Mesothelial cell of epicardium (in vitro differentiated cells): Measurements from ENCODE around the gene MAD1L1. TPM values are rescaled to one million over a fixed set of nuclear protein-coding genes. Genes with fewer than 3 reads are reported as not detected.

Source experiments
- DNase-seq, 2 experiments: peaks; one replicate each; pipeline ENCODE4 v3.0.0; 2021; ENCODE audit warnings: low spot score in 2 of 2; ENCODE audit not compliant: unreplicated experiment in 2 of 2
- H3K27ac Mint-ChIP-seq: 2 replicates; pipeline ENCODE4 v1.8.0; 2021; ENCODE audit warnings: mixed read lengths
- H3K27me3 Mint-ChIP-seq: 2 replicates; pipeline ENCODE4 v1.8.0; 2021; ENCODE audit warnings: low read depth, mixed read lengths
- H3K36me3 Mint-ChIP-seq: 2 replicates; pipeline ENCODE4 v1.8.0; 2021; ENCODE audit warnings: mixed read lengths
- H3K4me1 Mint-ChIP-seq: 2 replicates; pipeline ENCODE4 v1.8.0; 2021; ENCODE audit warnings: mixed read lengths
- H3K4me3 Mint-ChIP-seq: 2 replicates; pipeline ENCODE4 v1.8.0; 2021; ENCODE audit warnings: mild to moderate bottlenecking, moderate library complexity, mixed read lengths
- H3K9me3 Mint-ChIP-seq: 2 replicates; pipeline ENCODE4 v1.8.0; 2021; ENCODE audit warnings: mixed read lengths
- total RNA-seq: library from RNA; stranded (reverse); gene quantifications from 3 replicates; pipeline ENCODE4 v1.2.1, GENCODE V29; 2021
- TF ChIP-seq, protein P1 (sequence below): fragments of 200-600 bp; sonication (generic); IDR thresholded peaks from one replicate; pipeline ENCODE4 v1.5.0; 2021; ENCODE audit warnings: antibody characterized with exemption; ENCODE audit not compliant: unreplicated experiment

The MAD1L1 gene
- total RNA-seq, 1 donor from 2014 or later = 45.0 TPM

DNA sequence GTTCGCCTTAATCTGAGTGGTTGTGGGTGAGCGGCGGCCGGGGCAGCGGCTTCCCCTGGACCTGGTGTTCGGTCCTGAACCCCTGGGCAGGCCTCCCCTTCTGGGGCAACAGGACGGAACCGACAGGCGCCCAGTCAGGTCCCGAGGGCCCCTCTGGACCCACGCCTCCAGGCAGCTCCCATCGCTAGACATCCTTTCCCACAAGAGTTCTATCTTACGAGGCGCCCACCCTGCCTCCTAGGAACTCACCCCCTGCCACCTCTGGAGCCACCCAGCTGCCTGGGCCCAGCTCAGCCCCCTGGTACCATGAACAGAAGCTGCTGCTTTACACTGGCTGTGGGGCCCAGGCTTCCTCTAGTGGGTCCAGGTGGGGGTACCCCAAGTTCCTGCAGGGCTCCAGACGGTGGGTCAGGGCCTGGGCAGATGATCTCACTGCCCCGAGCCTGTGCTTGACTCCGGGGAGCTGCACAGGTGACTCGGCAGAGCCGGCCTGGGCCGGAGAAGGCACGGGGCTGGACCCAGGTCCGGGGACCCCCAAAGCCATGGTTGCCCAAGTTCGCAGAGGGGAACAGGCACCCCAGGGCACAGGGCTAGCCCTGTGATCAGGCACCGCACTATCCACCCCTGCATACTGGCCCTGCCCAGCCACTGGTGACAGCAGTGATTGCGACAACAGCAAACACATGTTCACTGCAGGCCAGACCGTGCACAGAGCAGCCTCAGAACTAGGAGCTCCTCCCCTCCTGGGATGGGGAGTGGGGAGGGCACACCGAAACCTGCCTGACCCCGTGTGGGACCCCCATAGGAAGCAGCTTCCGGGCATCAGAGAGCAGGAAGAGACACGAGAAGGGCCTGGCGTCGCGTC, 382.4 kb downstream of the MAD1L1 start:
- H3K36me3 Mint-ChIP-seq = peaks cover 2% of the 10 kb centered on the region
- no peak overlapping the region for H3K27ac Mint-ChIP-seq
- no peak overlapping the region for H3K4me3 Mint-ChIP-seq
- no peaks in the 10 kb centered on the region for H3K9me3 Mint-ChIP-seq
- TF ChIP-seq, protein P1, sequence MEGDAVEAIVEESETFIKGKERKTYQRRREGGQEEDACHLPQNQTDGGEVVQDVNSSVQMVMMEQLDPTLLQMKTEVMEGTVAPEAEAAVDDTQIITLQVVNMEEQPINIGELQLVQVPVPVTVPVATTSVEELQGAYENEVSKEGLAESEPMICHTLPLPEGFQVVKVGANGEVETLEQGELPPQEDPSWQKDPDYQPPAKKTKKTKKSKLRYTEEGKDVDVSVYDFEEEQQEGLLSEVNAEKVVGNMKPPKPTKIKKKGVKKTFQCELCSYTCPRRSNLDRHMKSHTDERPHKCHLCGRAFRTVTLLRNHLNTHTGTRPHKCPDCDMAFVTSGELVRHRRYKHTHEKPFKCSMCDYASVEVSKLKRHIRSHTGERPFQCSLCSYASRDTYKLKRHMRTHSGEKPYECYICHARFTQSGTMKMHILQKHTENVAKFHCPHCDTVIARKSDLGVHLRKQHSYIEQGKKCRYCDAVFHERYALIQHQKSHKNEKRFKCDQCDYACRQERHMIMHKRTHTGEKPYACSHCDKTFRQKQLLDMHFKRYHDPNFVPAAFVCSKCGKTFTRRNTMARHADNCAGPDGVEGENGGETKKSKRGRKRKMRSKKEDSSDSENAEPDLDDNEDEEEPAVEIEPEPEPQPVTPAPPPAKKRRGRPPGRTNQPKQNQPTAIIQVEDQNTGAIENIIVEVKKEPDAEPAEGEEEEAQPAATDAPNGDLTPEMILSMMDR = no peak
- peaks cover 21% of the 10 kb centered on the region for H3K4me1 Mint-ChIP-seq
- peak in 1 of 2 experiments; percentile 14 for DNase-seq
- peaks cover 11% of the 10 kb centered on the region for H3K27me3 Mint-ChIP-seq

DNA sequence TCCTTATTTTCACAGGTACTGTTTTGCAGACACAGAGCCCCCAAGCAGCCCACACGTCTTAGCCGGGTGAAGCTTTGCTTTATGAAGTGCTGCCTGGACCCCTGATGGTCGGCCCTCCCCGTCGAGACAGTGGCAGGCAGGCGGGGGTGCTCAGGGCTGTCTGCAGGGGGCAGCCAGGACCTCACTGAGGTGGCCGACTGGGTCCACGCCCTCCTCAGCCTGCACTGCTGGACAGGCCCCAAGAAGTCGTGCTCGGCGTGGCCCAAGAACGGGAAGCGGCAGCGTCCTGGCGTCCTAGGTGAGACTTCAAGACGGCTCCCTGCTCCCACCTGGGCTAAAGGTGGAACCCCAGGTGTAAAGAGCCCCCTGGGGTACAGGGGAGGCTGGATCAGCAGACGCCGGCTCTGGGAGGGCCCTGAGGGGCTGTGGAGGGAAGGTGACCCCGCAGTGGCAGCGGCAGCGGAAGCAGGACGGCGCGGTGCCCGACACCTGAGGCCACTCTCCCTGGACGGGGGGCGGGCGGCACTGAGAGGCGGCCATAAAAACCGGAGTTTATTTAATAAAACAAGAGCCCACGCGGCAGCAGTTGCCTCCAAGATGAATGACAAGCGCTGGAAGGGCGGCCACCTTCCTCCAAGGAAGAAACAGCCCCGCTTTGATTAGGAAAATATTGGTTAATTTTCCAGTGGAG, 383.2 kb downstream of the MAD1L1 start:
- H3K36me3 Mint-ChIP-seq = peaks cover 2% of the 10 kb centered on the region
- H3K27ac Mint-ChIP-seq = no peak overlapping the region
- peaks cover 21% of the 10 kb centered on the region for H3K4me1 Mint-ChIP-seq
- peaks cover 8% of the 10 kb centered on the region for H3K27me3 Mint-ChIP-seq
- TF ChIP-seq, protein P1 = no peak
- peak in 1 of 2 experiments; percentile 15 for DNase-seq
- no peaks in the 10 kb centered on the region for H3K9me3 Mint-ChIP-seq
- no peak overlapping the region for H3K4me3 Mint-ChIP-seq

DNA sequence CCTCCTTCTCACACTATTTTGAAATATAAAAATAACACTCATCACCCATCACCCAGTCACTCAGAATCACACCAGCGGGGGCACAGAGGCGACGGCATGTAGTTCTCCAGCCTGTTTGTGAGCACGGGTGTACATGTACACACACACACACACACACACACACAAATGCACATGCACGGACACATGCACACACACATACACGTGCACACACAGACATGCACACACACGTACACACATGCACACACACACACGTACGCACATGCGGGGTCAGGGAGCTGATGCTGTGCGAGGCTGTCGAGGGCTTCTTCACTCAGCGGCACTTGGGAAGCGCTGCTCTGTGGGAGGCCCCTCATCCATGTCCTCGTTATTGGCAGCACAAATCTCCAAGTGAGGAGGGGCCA, 383.8 kb downstream of the MAD1L1 start:
- H3K27ac Mint-ChIP-seq = no peak overlapping the region
- peaks cover 19% of the 10 kb centered on the region for H3K4me1 Mint-ChIP-seq
- DNase-seq = no peak
- H3K36me3 Mint-ChIP-seq = peaks cover 2% of the 10 kb centered on the region
- H3K9me3 Mint-ChIP-seq = no peaks in the 10 kb centered on the region
- TF ChIP-seq, protein P1 = no peak
- peaks cover 8% of the 10 kb centered on the region for H3K27me3 Mint-ChIP-seq
- no peak overlapping the region for H3K4me3 Mint-ChIP-seq

DNA sequence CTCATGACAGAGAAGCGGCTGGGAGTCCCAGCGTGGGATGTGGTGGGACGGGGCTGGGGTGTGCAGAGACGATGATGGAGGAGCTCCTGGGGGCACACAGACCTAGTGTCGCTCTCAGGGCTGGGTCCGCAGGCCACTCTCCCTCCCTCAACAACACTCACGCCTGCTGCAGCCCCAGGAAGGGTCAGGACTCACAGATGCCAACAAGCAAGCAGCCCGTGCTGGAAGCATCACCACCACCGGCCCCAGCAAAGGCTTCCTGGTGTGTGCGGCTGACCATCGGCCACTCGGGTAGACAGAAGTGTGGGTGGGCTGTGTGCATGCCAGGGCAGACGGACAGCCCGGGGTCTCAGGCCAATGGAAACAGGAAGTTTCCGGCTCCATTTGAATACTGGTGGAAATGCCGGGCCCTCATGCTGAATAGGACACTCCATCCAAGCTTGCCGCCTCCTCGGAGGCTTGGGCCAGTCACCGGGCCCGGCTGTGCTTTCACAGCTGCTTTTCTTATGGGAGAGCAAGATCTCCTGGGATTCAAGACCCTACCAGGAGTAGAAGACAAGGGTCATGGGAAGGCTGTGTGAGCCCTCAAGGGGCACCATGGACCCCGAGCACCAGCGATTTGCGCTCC, 384.6 kb downstream of the MAD1L1 start:
- no peak overlapping the region for H3K27ac Mint-ChIP-seq
- H3K4me1 Mint-ChIP-seq = peaks cover 15% of the 10 kb centered on the region
- H3K36me3 Mint-ChIP-seq = peaks cover 2% of the 10 kb centered on the region
- TF ChIP-seq, protein P1 = no peak
- peaks cover 8% of the 10 kb centered on the region for H3K27me3 Mint-ChIP-seq
- no peak for DNase-seq
- H3K9me3 Mint-ChIP-seq = no peaks in the 10 kb centered on the region
- H3K4me3 Mint-ChIP-seq = no peak overlapping the region

DNA sequence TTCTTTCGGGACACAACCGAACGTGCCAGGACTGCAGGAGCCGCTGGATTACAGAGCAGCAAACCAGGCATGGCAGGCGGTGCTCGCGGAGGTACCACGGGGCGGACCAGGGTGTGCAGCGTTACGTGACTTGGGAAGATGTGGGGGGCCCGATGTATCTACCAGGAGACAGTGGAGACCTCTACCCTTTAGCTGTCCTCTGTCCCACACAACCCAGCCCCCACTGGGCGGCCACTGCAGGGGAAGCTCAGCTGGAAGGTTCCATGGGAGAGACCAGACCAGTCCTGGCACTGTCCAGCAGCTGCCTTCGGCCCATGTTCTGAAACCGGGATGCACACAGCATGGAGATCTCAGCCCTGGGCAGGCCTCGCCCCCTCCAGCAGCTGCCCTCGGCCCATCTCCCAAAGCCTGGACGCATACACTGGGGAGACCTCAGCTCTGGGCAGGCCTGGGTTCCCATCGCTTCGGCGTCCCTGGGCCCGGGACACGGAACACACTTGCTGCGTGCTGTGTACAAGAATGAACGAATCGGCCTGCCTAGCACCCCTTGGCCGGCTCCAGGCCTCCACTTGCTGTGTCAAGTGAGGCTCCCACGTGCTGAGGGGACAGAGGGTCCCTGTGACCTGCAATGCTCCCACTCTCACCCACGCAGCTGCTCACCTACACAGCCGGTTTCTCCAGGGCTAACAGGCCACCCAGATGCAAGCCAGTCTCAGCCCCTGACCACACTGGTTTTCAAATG, 385.3 kb downstream of the MAD1L1 start:
- Mint-ChIP-seq H3K27ac (no peak overlapping the region), H3K36me3 (peaks cover 2% of the 10 kb centered on the region), H3K27me3 (peaks cover 8% of the 10 kb centered on the region), H3K4me3 (no peak overlapping the region), H3K4me1 (peaks cover 12% of the 10 kb centered on the region), H3K9me3 (no peaks in the 10 kb centered on the region)
- peak in 1 of 2 experiments; percentile 16 for DNase-seq
- TF ChIP-seq, protein P1 = no peak
